Glutamatergic neuron (in vitro differentiated cells): ENCODE measurements around the gene ZNF805. TPM values are rescaled to one million over a fixed set of nuclear protein-coding genes. Genes with fewer than 3 reads are reported as not detected.

Experiments
- DNase-seq: peaks from one replicate; pipeline ENCODE4 v3.0.0; 2022
- H3K27ac Mint-ChIP-seq: one replicate; pipeline ENCODE4 v1.8.0; 2020; ENCODE audit warnings: mild to moderate bottlenecking, mixed read lengths, inconsistent platforms; ENCODE audit not compliant: unreplicated experiment
- H3K27me3 Mint-ChIP-seq: one replicate; pipeline ENCODE4 v1.8.0; 2020; ENCODE audit warnings: mild to moderate bottlenecking, moderate library complexity, mixed read lengths, inconsistent platforms; ENCODE audit not compliant: unreplicated experiment
- H3K36me3 Mint-ChIP-seq: one replicate; pipeline ENCODE4 v1.8.0; 2020; ENCODE audit warnings: mild to moderate bottlenecking, mixed read lengths, inconsistent platforms; ENCODE audit not compliant: unreplicated experiment
- H3K4me1 Mint-ChIP-seq: one replicate; pipeline ENCODE4 v1.8.0; 2020; ENCODE audit warnings: mild to moderate bottlenecking, low read depth, mixed read lengths, inconsistent platforms; ENCODE audit not compliant: unreplicated experiment
- H3K4me3 Mint-ChIP-seq: one replicate; pipeline ENCODE4 v1.8.0; 2020; ENCODE audit warnings: mild to moderate bottlenecking, mixed read lengths, inconsistent platforms; ENCODE audit not compliant: unreplicated experiment
- H3K9me3 Mint-ChIP-seq: one replicate; pipeline ENCODE4 v1.8.0; 2020; ENCODE audit warnings: mild to moderate bottlenecking, moderate library complexity, mixed read lengths, inconsistent platforms; ENCODE audit not compliant: unreplicated experiment
- total RNA-seq: library from RNA; stranded (reverse); fragmentation: NEBNext Ultra II Directional; extraction: Animal tissue kit (Norgen Biotek cat#: 25700); gene quantifications from one replicate; pipeline ENCODE4 v1.2.1, GENCODE V29; 2021; ENCODE audit not compliant: unreplicated experiment
- TF ChIP-seq, protein P1 (sequence below): fragments of 200-600 bp; sonication (generic); IDR thresholded peaks from one replicate; pipeline ENCODE4 v1.5.0; 2021; ENCODE audit not compliant: partially characterized antibody, unreplicated experiment

ZNF805 gene
- total RNA-seq, 1 donor from 2014 or later = 15.5 TPM

DNA sequence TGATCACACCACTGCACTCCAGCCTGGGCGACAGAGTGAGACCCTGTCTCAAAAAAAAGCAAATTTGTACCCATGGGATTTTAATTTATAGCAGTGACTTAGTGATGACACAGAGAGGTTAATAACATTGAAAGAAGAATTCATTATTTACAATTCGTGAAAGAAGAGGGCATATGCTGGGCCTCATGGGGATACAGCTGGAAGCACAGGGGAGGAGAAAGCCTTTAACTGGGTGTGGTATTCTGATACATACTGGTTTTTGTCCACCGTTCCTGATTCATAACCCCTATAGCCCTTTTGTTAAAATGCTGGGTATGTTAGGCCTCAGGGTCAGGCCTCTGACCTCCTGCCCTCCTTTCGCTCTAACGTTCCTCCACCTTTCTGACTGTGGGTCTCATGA is 38.3 kb upstream of the ZNF805 start:
- no peaks in the 10 kb centered on the region for H3K9me3 Mint-ChIP-seq
- H3K27me3 Mint-ChIP-seq = no peaks in the 10 kb centered on the region
- H3K4me3 Mint-ChIP-seq = no peak overlapping the region
- no peak for DNase-seq
- no peak overlapping the region for H3K27ac Mint-ChIP-seq
- H3K4me1 Mint-ChIP-seq = peaks cover 2% of the 10 kb centered on the region
- peaks cover 6% of the 10 kb centered on the region for H3K36me3 Mint-ChIP-seq
- TF ChIP-seq, protein P1, sequence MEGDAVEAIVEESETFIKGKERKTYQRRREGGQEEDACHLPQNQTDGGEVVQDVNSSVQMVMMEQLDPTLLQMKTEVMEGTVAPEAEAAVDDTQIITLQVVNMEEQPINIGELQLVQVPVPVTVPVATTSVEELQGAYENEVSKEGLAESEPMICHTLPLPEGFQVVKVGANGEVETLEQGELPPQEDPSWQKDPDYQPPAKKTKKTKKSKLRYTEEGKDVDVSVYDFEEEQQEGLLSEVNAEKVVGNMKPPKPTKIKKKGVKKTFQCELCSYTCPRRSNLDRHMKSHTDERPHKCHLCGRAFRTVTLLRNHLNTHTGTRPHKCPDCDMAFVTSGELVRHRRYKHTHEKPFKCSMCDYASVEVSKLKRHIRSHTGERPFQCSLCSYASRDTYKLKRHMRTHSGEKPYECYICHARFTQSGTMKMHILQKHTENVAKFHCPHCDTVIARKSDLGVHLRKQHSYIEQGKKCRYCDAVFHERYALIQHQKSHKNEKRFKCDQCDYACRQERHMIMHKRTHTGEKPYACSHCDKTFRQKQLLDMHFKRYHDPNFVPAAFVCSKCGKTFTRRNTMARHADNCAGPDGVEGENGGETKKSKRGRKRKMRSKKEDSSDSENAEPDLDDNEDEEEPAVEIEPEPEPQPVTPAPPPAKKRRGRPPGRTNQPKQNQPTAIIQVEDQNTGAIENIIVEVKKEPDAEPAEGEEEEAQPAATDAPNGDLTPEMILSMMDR = no peak

DNA sequence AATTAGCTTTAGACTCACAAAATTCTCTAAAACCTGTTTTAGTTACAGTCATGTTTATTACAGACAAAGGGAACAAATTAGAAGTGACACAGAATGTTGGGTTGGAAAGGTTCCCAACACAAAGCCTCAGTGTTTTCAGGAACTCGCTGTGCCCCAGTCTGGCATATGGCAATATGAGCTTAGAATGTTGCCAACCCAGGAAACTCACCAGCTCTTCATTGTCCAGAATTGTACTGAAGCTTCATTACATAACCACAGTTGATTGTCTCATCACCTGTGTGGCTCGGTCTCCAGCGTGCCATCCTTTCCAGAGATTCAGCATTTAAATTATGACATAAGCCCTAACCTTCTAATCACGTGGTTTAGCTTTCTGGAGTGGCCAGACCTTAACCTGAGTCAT is 30.1 kb upstream of the ZNF805 start:
- Mint-ChIP-seq H3K4me3 (no peak overlapping the region), H3K27me3 (no peaks in the 10 kb centered on the region), H3K27ac (no peak overlapping the region), H3K36me3 (no peaks in the 10 kb centered on the region), H3K9me3 (no peaks in the 10 kb centered on the region), H3K4me1 (no peaks in the 10 kb centered on the region)
- TF ChIP-seq, protein P1 = no peak
- DNase-seq = no peak

DNA sequence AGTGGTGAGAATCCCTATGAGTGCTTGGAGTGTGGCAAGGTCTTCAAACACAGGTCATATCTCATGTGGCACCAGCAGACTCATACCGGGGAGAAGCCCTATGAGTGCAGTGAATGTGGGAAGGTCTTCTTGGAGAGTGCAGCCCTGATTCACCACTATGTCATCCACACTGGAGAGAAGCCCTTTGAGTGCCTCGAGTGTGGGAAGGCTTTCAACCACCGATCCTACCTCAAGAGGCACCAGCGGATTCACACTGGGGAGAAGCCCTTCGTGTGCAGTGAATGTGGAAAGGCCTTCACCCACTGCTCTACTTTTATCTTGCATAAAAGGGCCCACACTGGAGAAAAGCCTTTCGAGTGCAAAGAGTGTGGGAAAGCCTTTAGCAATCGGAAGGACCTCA is 28.3 kb upstream of the ZNF805 start:
- Mint-ChIP-seq H3K4me1 (no peaks in the 10 kb centered on the region), H3K9me3 (no peaks in the 10 kb centered on the region), H3K27me3 (no peaks in the 10 kb centered on the region), H3K27ac (no peak overlapping the region), H3K36me3 (no peaks in the 10 kb centered on the region), H3K4me3 (no peak overlapping the region)
- no peak for DNase-seq
- TF ChIP-seq, protein P1 = no peak

DNA sequence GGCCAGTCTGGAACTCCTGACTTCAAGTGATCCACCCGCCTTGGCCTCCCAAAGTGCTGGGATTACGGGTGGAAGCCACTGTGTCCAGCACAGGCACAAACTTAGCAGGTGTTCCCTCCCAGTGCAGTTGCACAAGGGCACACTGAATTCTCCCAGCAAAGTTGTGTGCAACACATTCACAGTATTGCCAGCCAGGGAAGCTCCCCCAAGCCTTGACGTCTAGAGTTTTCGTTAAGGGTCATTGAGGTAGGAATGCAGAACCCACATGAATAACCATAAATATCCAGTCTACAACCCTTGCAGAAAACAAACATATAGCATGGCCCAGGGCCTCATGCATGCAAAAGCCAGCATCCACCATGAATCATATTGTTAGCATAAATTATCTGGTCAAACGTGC is 12.9 kb upstream of the ZNF805 start:
- Mint-ChIP-seq H3K9me3 (no peaks in the 10 kb centered on the region), H3K4me1 (no peaks in the 10 kb centered on the region), H3K36me3 (no peaks in the 10 kb centered on the region), H3K27me3 (peaks cover 6% of the 10 kb centered on the region), H3K4me3 (no peak overlapping the region), H3K27ac (no peak overlapping the region)
- TF ChIP-seq, protein P1 = no peak
- no peak for DNase-seq

DNA sequence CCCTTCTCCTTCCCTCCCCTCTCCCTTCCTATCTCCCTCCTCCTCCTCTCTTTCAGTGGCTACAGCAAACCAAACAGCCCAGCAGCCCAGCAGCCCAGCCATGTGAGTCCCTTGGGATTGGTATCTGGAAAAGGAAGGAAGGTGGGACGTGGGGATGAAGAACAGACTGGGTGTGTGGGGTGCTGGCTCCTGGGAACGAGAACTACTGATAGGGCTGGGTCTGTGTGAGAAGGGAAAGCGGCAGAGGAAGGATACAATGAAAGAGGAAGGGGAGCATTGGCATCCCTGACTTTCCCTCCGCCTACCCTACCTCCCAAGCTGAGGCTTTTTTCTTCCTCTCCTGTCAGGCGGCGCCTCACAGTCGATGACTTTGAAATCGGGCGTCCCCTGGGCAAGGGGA is 8.7 kb upstream of the ZNF805 start:
- no peak for DNase-seq
- Mint-ChIP-seq H3K27ac (no peak overlapping the region), H3K9me3 (peaks cover 1% of the 10 kb centered on the region), H3K36me3 (no peaks in the 10 kb centered on the region), H3K27me3 (peaks cover 4% of the 10 kb centered on the region), H3K4me1 (peaks cover 4% of the 10 kb centered on the region), H3K4me3 (no peak overlapping the region)
- TF ChIP-seq, protein P1 = no peak
